Measurements from ENCODE around the gene CDH23.

- TF ChIP-seq ZNF274 (IDR thresholded peaks at IDR 0.05; ENCODE audit: low read depth, low read length) (no peak), YY1 (IDR thresholded peaks at IDR 0.05; ENCODE audit: insufficient read depth, insufficient read length) (no peak)
Observed at GRCh38 chr10:71509444-71509843, 112.7 kb downstream of the CDH23 start.

Data from NT2/D1 (cell line).